Vagina (tissue), 2 donors: ENCODE data around the gene MNAT1. TPM values are rescaled to one million over a fixed set of nuclear protein-coding genes. Genes with fewer than 3 reads are reported as not detected.

ENCODE experiments used
- DNase-seq, 2 donors: peaks; one replicate each; pipeline ENCODE4 v3.0.0-alpha.2; 2017; ENCODE audit errors: extremely low spot score in 2 of 2
- H3K27ac ChIP-seq: fragments of 200-600 bp; sonication (generic); one replicate; pipeline ENCODE4 v1.5.1; 2019
- H3K27me3 ChIP-seq: fragments of 200-600 bp; sonication (generic); one replicate; pipeline ENCODE4 v1.5.1; 2019
- H3K36me3 ChIP-seq, 2 donors: fragments of 200-600 bp; sonication (generic); one replicate each; pipeline ENCODE4 v1.5.1; 2017 to 2019
- H3K4me1 ChIP-seq: fragments of 200-600 bp; sonication (generic); one replicate; pipeline ENCODE4 v1.5.1; 2019
- H3K4me3 ChIP-seq, 2 donors: fragments of 200-600 bp; sonication (generic); 1 replicate in 1 of 2; 2 replicates in 1 of 2; pipeline ENCODE4 v1.5.1; 2016 to 2019
- H3K9me3 ChIP-seq: fragments of 200-600 bp; sonication (generic); one replicate; pipeline ENCODE4 v1.5.1; 2019
- CTCF ChIP-seq, 3 experiments: fragments of 450-650 bp in 2 of 3; fragments of 200-600 bp in 1 of 3; sonication (generic) in 1 of 3; IDR thresholded peaks; one replicate each; pipeline ENCODE4 v1.5.1; 2017 to 2019; ENCODE audit warnings: antibody characterized with exemption in 3 of 3, mild to moderate bottlenecking in 2 of 3, moderate library complexity in 2 of 3
- POLR2A ChIP-seq, 2 donors: fragments of 450-650 bp; IDR thresholded peaks; one replicate each; pipeline ENCODE4 v1.6.1; 2017; ENCODE audit warnings: antibody characterized with exemption in 2 of 2, mild to moderate bottlenecking in 2 of 2, moderate library complexity in 2 of 2
- POLR2AphosphoS5 ChIP-seq, 2 donors: sonication (generic); formaldehyde crosslinking; IDR thresholded peaks; one replicate each; pipeline ENCODE4 v1.9.0; 2017; ENCODE audit warnings: antibody characterized with exemption in 2 of 2, mild to moderate bottlenecking in 2 of 2, low read depth in 1 of 2; ENCODE audit not compliant: insufficient read depth in 1 of 2
- intact Hi-C: fragments of 100-400 bp; cut with DNase I; formaldehyde crosslinking; loops from one replicate; pipeline ENCODE4 v1.15.1; 2023
- total RNA-seq: library from RNA; depleted of rRNA; stranded (reverse); fragments of >200 nt; gene quantifications from one replicate; pipeline ENCODE4 v1.2.3, GENCODE V29; 2016

Gene MNAT1
- total RNA-seq, 1 donor from 2014 or later, result 38.1 TPM

DNA sequence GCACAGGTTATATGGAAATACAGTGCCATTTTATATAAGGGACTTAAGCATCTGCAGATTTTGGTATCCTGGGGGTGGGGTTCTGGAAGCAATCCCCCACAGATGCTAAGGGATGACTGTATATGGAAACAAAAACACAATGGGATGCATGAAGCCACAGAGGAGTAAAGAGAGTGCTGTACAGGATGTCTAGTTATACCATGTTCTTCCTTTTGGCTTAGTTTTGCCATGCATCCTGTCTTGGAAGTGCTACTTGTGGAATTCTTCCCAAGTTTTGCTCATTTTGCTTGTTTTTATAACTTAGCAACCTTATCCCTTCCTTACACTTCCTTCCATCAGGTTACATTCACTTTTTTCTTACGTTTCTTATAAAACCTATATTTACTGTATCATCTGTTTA is 190.7 kb downstream of the MNAT1 start:
- Histone ChIP-seq H3K27ac (no peak overlapping the region), H3K9me3 (no peaks in the 10 kb centered on the region), H3K36me3 (no peaks in the 10 kb centered on the region), H3K27me3 (no peaks in the 10 kb centered on the region), H3K4me1 (no peaks in the 10 kb centered on the region), H3K4me3 (no peak overlapping the region)
- no peak for TF ChIP-seq POLR2A (IDR thresholded peaks at IDR 0.05)
- TF ChIP-seq CTCF (IDR thresholded peaks at IDR 0.05), result no peak
- TF ChIP-seq POLR2AphosphoS5 (IDR thresholded peaks at IDR 0.05; ENCODE audit: insufficient read depth in 1 of 2, low read depth in 1 of 2), result no peak
- DNase-seq, result no peak
- intact Hi-C loops, result no loop called here

DNA sequence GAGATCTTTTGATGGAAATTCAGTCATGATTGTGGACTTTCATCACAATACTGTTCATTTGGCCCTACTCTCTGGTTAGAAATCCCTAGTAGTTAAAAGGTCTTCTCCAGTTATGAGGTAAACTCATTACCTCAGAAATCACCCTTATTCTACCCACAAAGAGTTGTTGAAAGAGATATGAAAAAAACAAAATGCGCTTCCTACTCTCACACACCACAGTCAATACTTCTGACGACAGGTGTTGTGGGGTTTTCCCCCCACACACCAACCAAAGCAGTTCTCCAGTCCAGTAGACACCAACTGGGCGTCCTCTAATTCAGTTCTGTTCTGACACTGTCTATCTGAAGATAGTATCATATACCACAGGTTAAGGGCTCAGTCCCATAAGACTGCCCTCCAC is 191.4 kb downstream of the MNAT1 start:
- H3K4me3 ChIP-seq, result no peak overlapping the region
- no peaks in the 10 kb centered on the region for H3K36me3 ChIP-seq
- no peak overlapping the region for H3K27ac ChIP-seq
- H3K9me3 ChIP-seq, result no peaks in the 10 kb centered on the region
- no peaks in the 10 kb centered on the region for H3K4me1 ChIP-seq
- no peak for TF ChIP-seq POLR2AphosphoS5 (IDR thresholded peaks at IDR 0.05; ENCODE audit: insufficient read depth in 1 of 2, low read depth in 1 of 2)
- no peak for TF ChIP-seq POLR2A (IDR thresholded peaks at IDR 0.05)
- TF ChIP-seq CTCF (IDR thresholded peaks at IDR 0.05), result no peak
- no peaks in the 10 kb centered on the region for H3K27me3 ChIP-seq
- DNase-seq, result no peak
- intact Hi-C loops, result no loop called here

DNA sequence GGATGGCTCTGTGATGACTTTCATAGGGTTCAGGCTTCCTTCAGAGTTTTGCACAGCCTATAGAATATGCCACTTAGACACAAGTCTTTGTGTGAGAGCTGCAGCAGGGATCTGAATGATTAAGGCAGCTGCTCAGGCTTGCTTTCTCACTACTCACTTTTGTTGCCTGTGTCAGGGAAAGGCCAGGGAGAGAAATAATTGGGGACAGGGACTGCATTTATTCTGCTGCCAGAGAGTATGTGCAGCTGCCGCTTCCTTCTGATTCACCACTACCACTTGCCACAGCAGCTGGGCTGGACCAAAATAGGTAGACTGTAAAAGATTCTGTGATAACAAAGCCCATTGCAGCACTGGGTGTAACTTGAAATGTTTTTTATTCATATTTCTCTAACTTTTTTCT is 196.7 kb downstream of the MNAT1 start:
- TF ChIP-seq CTCF (IDR thresholded peaks at IDR 0.05), result no peak
- no peak for TF ChIP-seq POLR2AphosphoS5 (IDR thresholded peaks at IDR 0.05; ENCODE audit: insufficient read depth in 1 of 2, low read depth in 1 of 2)
- TF ChIP-seq POLR2A (IDR thresholded peaks at IDR 0.05), result no peak
- no peak overlapping the region for H3K27ac ChIP-seq
- intact Hi-C loops, result no loop called here
- H3K36me3 ChIP-seq, result no peaks in the 10 kb centered on the region
- no peaks in the 10 kb centered on the region for H3K27me3 ChIP-seq
- H3K4me3 ChIP-seq, result no peak overlapping the region
- H3K9me3 ChIP-seq, result no peaks in the 10 kb centered on the region
- H3K4me1 ChIP-seq, result no peaks in the 10 kb centered on the region
- no peak for DNase-seq

- no peak overlapping the region for H3K4me3 ChIP-seq
- no peak overlapping the region for H3K27ac ChIP-seq
- H3K4me1 ChIP-seq, result no peaks in the 10 kb centered on the region
- intact Hi-C loops, result no loop called here
- TF ChIP-seq POLR2A (IDR thresholded peaks at IDR 0.05) (no peak), CTCF (IDR thresholded peaks at IDR 0.05) (no peak), POLR2AphosphoS5 (IDR thresholded peaks at IDR 0.05; ENCODE audit: insufficient read depth in 1 of 2, low read depth in 1 of 2) (no peak)
- DNase-seq, result no peak
- H3K27me3 ChIP-seq, result no peaks in the 10 kb centered on the region
- no peaks in the 10 kb centered on the region for H3K9me3 ChIP-seq
- H3K36me3 ChIP-seq, result no peaks in the 10 kb centered on the region
These were observed 199.5 kb downstream of the MNAT1 start for GRCh38 chr14:60933920-60934655.

DNA sequence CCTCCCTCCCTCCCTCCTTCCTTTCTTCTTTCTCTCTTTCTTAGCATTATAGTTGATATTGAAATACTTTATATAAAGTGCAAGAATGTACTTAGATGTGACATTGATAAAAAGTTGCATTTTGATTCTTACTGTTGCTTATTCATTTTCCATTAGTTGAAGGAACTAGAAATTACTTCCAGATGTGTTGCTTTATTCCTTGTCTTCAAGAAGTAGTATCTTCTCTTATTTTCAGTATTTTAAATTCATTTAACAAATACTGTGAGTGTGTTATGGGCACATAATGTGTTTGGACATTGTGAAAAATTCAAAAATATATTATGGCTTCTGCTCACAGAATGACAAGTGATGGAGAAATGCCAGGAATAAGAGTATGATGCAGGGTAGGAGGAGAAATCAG is 200.8 kb downstream of the MNAT1 start:
- Histone ChIP-seq H3K27ac (no peak overlapping the region), H3K9me3 (no peaks in the 10 kb centered on the region), H3K4me3 (no peak overlapping the region), H3K36me3 (no peaks in the 10 kb centered on the region), H3K4me1 (no peaks in the 10 kb centered on the region), H3K27me3 (no peaks in the 10 kb centered on the region)
- TF ChIP-seq CTCF (IDR thresholded peaks at IDR 0.05), result no peak
- no peak for TF ChIP-seq POLR2A (IDR thresholded peaks at IDR 0.05)
- TF ChIP-seq POLR2AphosphoS5 (IDR thresholded peaks at IDR 0.05; ENCODE audit: insufficient read depth in 1 of 2, low read depth in 1 of 2), result no peak
- no peak for DNase-seq
- intact Hi-C loops, result no loop called here
